Mesodermal cell (in vitro differentiated cells): Measurements from ENCODE around the gene AIRE.
"Not testable (repeated sequence)": the region's sequence is repeated elsewhere in the genome, so short reads cannot be mapped to it uniquely, and the experiment has no call there.

Experiments
- H3K27ac ChIP-seq: 2 replicates; pipeline ENCODE4 v1.7.0; 2013; ENCODE audit warnings: mild to moderate bottlenecking, low read depth, low read length, moderate library complexity; ENCODE audit not compliant: severe bottlenecking
- H3K36me3 ChIP-seq: 2 replicates; pipeline ENCODE4 v1.7.1; 2013; ENCODE audit warnings: mild to moderate bottlenecking, low read length, moderate library complexity; ENCODE audit not compliant: control insufficient read depth, insufficient read depth
- H3K4me1 ChIP-seq: one replicate; pipeline ENCODE4 v1.7.1; 2013; ENCODE audit warnings: mild to moderate bottlenecking, low read length; ENCODE audit not compliant: insufficient read depth, control insufficient read depth, poor library complexity, severe bottlenecking
- H3K4me3 ChIP-seq: 2 replicates; pipeline ENCODE4 v1.7.0; 2013; ENCODE audit warnings: low read length, control low read depth, mild to moderate bottlenecking; ENCODE audit not compliant: insufficient read depth, poor library complexity, severe bottlenecking; ENCODE audit errors: extremely low read depth
- H3K9me3 ChIP-seq: 2 replicates; pipeline ENCODE4 v1.7.1; 2013; ENCODE audit warnings: mild to moderate bottlenecking, low read length, moderate library complexity; ENCODE audit not compliant: control insufficient read depth
- WGBS, 2 experiments: methylation state at CpG; one replicate each; pipeline ENCODE4 v1.1.5; 2013; ENCODE audit warnings: missing lambda C conversion rate in 2 of 2; ENCODE audit not compliant: insufficient coverage in 2 of 2; 5-methylcytosine and 5-hydroxymethylcytosine counted together

Gene AIRE

DNA sequence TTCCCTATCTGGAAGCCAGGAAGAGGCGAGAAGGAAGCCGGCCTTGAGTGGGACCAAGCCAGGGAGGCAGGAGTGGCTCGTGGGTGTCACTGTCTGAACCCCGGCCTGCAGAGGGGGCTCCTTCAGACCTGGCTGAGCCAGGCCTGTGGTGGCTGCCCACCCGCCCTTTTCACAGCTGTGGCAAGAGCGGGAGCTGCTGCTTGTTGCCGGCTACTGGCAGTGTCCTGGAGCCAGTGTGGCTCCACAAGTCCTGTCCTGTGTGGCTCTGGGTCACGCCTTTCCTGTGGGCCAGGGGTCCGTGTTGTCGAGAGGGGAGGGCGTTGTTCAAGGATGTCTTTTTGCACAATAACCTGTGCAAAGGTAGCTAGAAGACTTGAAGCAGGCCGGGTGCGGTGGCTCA is 15.5 kb downstream of the AIRE start:
- H3K4me1 ChIP-seq = peaks cover 8% of the 10 kb centered on the region
- 87 to 93% methylated on average over 11 to 12 of the region's 13 CpGs for WGBS, 2 experiments
- H3K27ac ChIP-seq = no peak overlapping the region
- H3K4me3 ChIP-seq = peak overlapping the region; percentile 69
- H3K36me3 ChIP-seq = no peaks in the 10 kb centered on the region
- no peaks in the 10 kb centered on the region for H3K9me3 ChIP-seq

DNA sequence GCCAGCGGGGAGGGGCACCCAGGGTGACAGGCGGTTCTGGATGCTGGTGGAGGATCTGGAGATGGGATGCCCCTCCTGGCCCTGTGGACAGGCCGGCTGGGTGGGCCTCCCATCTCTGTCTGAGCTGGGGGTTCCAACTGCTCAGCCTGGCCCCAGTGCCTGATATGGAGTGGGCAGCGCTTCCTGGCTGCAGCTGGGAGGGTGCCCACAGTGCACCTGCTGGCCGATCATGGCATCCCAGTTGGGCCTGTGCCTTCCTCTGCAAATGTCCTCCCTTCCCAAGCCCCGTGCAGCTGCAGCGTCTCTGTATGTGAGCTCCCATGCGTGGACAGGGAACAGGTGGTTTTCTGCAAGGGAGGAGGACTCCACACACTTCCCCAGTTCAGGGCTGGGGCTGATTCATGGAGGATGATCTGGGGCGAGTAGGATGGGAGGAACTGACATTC is 16.3 kb downstream of the AIRE start:
- Histone ChIP-seq H3K27ac (no peak overlapping the region), H3K4me1 (peaks cover 9% of the 10 kb centered on the region)
- WGBS, 2 experiments = 90 to 98% methylated on average over 4 to 8 of the region's 9 CpGs

DNA sequence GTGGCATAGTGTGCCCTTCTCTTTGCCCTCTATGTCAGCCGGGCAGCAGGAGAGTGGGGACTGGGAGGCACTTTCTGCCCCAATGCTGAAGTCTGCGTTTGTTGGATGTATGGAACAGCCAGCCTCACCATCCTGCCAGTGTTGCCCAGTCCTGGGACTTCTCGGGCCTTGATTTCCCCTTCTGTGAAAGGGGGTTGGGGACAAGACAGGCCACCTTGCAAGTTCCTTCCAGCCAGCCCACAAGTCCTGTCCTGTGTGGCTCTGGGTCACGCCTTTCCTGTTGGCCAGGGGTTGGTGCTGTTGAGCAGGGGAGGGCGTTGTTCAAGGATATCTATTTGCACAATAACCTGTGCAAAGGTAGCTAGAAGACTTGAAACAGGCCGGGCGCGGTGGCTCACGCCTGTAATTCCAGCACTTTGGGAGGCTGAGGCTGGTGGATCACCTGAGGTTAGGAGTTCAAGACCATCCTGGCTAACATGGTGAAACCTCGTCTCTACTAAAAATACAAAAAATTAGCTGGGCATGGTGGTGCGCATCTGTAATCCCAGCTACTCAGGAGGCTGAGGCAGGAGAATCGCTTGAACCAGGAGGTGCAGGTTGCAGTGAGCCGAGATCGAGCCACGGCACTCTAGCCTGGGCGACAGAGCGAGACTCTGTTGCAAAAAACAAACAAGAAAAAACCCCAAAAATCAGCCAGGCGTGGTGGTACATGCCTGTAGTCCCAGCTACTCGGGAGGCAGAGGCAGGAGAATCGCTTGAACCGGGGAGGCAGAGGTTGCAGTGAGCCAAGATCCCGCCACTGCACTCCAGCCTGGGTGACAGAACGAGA is 17.1 kb downstream of the AIRE start:
- H3K4me1 ChIP-seq = peaks cover 12% of the 10 kb centered on the region
- H3K36me3 ChIP-seq, H3K4me3 ChIP-seq, H3K27ac ChIP-seq, H3K9me3 ChIP-seq: not testable (repeated sequence)
- WGBS, 2 experiments = 91 to 93% methylated on average over 17 to 18 of the region's 23 CpGs

More for the DNA sequence above, 16.3 kb downstream of the AIRE start:
- no peaks in the 10 kb centered on the region for H3K36me3 ChIP-seq
- H3K9me3 ChIP-seq = no peaks in the 10 kb centered on the region
- no peak overlapping the region for H3K4me3 ChIP-seq

DNA sequence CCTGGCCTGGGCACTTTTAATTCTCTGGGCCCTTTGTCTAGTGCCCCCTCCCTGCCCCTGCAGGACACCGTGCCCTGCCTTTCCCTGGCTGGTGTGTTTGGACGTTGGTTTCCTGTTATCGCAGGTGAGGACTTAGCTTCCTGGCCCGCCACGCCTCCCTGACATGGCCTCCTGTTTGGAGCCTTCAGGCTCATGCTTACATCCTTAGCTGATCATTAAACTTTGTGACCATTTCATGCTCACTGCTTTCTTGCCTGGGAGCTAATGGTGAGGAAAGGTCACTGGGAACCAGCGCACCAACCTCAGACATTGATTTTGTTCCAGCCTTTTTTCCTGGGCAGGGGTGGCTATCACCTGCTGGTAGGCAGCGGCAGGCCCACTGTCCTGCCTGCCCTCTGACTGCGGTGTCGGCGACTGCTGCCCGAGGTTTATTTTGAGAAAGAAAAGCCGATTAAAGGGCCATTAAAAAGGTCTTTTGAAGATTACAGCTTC is 17.9 kb downstream of the AIRE start:
- Histone ChIP-seq H3K4me3 (no peak overlapping the region), H3K9me3 (no peaks in the 10 kb centered on the region), H3K27ac (no peak overlapping the region), H3K36me3 (peaks cover 9% of the 10 kb centered on the region), H3K4me1 (peaks cover 12% of the 10 kb centered on the region)
- WGBS, 2 experiments = 94 to 95% methylated on average over 10 to 12 of the region's 12 CpGs

DNA sequence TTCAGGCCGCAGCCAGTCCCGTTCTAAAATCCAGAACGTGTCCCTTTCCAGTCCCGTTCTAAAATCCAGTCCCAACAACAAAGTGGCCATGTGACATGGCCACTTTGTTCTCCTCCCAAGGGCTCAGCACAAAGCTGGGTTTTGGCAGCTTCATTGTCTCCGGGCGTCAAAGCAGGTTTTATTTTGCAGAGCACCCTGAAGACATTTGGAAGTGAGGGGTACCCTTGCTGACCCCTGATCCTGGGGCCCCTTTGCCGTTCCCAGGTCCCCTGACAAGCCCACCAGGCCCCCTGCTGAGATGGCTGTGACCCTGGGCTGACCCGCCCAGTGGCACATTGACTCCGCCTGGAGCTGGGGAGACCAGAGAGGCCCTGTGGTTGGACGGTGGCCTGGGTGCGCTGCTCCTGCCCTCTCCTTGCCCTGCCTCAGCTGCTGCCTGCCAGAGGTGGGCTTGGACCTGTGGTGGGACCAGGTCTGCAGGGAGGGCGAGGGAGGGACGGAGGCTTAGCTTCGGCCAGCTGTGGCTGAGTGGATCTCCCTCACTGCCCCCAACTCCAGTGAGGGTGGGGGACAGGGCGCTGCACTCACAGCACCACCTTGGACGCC is 18.4 kb downstream of the AIRE start:
- Histone ChIP-seq H3K4me1 (peaks cover 12% of the 10 kb centered on the region), H3K36me3 (peaks cover 9% of the 10 kb centered on the region), H3K27ac (no peak overlapping the region), H3K9me3 (no peaks in the 10 kb centered on the region), H3K4me3 (no peak overlapping the region)
- WGBS, 2 experiments = 86 to 90% methylated on average over 14 to 16 of the region's 16 CpGs

DNA sequence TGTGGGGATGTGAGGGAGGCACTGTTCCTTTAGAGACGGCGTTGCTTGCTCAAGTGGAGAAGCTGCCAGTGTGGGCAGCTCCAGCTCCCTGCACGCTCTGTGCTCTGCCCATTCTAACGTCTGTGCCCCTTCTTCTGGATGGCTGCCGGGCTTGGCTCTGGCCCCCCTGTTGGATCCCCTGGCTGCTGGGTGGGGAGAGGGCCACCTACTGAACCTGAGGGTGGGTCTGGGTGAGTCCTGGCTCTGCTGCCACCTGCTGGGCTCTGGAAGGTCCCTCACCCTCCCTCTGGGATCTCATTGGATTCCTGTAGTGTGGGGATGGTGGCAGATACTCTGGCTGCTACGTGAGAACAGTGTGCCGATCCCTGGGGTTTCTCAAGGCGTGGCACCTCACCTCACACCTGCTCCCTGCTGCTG is 19.2 kb downstream of the AIRE start:
- Histone ChIP-seq H3K27ac (no peak overlapping the region), H3K4me1 (peaks cover 12% of the 10 kb centered on the region), H3K9me3 (no peaks in the 10 kb centered on the region), H3K36me3 (peaks cover 9% of the 10 kb centered on the region), H3K4me3 (no peak overlapping the region)
- WGBS, 2 experiments = 84 to 90% methylated on average over 7 of the region's 8 CpGs

DNA sequence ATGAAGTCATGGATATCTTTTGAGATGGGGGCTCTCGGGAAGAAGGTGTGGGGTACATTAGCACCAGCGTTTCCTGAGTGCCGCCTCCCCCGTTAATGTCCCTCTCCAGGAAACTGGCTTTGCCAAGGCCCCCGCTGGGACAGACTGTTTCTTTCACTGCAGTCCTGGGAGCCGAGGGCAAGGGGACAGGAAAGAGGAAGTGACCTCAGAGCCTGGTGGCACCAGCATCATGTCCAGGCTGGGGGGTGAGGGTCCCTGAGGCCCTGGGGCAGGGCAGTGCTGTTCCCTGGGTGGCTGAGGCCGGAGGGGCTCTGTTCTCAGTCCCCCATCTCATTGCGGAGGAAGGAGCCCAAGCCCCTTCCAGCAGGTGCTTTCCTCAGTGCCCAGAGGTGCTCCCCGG is 20.0 kb downstream of the AIRE start:
- Histone ChIP-seq H3K27ac (no peak overlapping the region), H3K4me3 (no peak overlapping the region), H3K4me1 (peaks cover 12% of the 10 kb centered on the region), H3K9me3 (no peaks in the 10 kb centered on the region), H3K36me3 (peaks cover 13% of the 10 kb centered on the region)
- WGBS, 2 experiments = 92 to 94% methylated on average over 8 to 9 of the region's 9 CpGs

DNA sequence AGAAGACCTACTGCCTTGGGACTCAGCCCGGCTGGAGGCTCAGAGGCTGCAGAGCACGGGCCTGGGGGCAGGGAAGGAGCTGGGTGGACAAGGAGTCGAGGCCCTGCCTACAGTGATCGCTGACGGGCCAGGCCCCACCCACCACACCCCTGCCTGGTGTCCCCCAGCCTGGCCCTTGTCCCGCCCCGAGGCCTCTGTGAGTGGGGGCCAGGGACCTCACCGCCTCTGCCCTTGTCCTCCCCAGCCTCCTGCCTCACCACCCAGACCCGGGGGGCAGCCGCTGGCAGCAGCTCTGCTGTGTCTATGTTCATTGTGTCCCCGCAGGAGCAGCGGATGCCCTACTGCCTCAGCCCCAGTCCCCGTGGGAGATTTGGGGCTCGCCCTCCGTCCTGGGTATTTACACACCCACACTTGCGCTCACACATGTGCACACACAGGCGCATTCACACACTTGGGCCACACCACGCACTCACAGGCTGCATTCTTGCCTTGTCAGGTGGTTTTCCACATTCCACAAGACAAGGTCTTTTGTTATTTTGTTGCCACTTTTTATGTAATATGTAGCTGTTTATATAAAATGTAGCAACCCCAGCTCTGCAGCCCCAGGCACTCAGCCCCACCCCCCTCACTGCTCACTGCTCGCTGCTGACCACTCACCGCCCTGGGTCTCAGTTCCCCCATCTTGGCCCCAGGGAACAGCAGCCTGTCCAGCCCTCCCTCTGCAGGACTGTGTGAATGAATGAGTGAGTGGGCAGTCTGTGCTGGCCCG is 21.4 kb downstream of the AIRE start:
- H3K4me3 ChIP-seq = no peak overlapping the region
- peaks cover 9% of the 10 kb centered on the region for H3K4me1 ChIP-seq
- H3K9me3 ChIP-seq = no peaks in the 10 kb centered on the region
- 93 to 95% methylated on average over 14 to 21 of the region's 21 CpGs for WGBS, 2 experiments
- peaks cover 26% of the 10 kb centered on the region for H3K36me3 ChIP-seq
- H3K27ac ChIP-seq = no peak overlapping the region

DNA sequence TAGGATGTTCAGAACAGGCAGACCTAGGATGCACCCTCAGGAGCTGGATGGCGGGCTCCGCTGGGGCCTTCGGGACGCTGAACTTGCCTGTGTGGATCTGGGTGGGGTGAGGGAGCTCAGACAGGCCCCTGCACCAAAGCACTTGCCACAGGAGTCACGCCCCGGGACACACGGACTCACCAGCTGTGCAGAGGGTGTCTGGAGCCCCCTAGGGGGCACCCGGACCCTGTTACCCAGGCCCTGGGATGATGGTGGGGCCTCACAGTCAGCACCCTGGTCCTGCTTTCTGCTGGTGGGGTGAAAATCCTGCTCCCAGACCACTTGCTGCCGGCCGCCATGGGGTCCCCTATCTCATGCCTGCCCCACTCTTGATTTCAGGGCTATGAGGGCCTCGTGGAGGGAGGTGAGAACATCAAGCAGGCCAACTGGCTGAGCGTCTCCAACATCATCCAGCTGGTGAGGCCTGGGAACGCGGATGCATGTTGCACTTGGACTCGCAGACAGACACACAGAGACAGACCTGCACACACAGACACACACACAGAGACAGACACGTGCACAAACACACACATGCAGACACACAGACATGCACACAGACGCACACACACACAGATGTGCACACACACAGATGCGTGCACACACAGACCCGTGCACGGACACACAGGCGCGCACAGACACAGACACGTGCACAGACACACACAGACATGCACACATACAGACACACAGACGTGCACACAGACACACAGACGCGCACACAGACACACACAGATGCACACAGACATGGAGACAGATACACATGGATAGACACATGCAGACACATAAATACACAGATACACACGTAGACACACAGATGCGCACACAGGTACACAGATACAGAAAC is 25.2 kb downstream of the AIRE start:
- 94 to 95% methylated on average over 21 to 23 of the region's 28 CpGs for WGBS, 2 experiments
- H3K36me3 ChIP-seq = peaks cover 38% of the 10 kb centered on the region
- no peak overlapping the region for H3K4me3 ChIP-seq
- no peak overlapping the region for H3K27ac ChIP-seq
- no peaks in the 10 kb centered on the region for H3K9me3 ChIP-seq
- peaks cover 4% of the 10 kb centered on the region for H3K4me1 ChIP-seq

DNA sequence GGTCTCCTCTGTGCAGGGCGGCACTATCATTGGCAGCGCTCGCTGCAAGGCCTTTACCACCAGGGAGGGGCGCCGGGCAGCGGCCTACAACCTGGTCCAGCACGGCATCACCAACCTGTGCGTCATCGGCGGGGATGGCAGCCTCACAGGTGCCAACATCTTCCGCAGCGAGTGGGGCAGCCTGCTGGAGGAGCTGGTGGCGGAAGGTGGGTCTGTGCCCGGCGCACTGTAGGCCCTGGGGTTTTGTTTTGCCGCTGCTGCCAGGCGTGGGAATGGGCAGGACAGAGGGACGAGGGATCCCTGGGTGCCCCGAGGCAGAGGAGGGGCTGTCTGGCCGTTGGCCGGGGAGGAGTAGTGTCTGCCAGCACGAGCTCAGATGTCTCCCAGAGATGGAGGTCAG is 26.4 kb downstream of the AIRE start:
- WGBS, 2 experiments = 93 to 95% methylated on average over 20 to 22 of the region's 22 CpGs
- H3K4me3 ChIP-seq = no peak overlapping the region
- no peak overlapping the region for H3K27ac ChIP-seq
- peaks cover 46% of the 10 kb centered on the region for H3K36me3 ChIP-seq
- H3K9me3 ChIP-seq = no peaks in the 10 kb centered on the region
- H3K4me1 ChIP-seq = peaks cover 2% of the 10 kb centered on the region
